Measurements from ENCODE around the gene ZNF865.

ZNF865 gene

GRCh38 chr19:55643887-55644176 lies 38.4 kb downstream of the ZNF865 start:
- DNase-seq = peak in 5 of 56 donors; percentile 44 to 59 (median 54)

DNA sequence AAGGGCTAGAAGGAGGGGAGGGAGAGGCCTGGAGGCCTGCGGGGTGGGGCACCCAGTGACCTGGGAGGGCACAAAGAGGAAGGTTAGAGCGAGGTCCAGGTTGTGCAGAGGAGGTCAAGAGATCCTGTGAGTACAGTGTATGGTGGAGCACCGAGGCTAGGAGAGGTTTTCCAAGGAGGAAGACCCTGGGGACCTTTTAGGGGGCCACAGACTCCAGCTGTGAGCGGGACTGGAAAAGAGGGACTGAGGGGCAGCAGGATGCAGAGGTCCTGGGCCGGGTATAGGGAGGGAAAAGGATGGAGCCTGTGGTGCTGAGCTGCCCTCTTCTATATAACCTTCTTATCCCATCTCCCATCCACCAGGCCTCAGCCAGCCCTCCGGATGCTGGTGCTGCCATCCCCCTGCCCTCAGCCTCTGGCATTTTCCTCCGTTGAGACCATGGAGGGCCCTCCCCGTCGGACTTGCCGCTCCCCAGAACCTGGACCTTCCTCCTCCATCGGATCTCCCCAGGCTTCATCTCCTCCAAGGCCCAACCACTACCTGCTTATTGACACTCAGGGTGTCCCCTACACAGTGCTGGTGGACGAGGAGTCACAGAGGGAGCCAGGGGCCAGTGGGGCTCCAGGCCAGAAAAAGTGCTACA lies 38.9 kb downstream of the ZNF865 start:
- no peak for DNase-seq

- no peak for DNase-seq
Observed at GRCh38 chr19:55644842-55645511, 39.5 kb downstream of the ZNF865 start.

DNA sequence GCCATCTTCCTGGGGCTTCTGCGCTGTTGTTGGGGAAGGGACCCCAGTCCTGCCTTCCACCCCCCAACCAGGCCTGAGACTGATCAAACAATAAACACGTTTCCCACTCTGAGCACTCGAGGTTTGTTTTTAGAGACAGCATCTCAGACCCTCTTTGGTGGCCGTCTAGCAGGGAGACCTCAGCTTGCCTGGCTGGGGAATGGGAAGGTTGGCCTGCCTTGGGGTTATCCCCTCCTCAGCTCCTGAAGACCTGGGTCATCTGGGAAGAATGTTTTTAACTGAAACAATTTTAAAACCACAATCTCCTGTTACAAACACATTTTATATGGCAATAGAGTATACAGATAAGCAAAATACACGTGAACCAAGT lies 40.0 kb downstream of the ZNF865 start:
- DNase-seq = no peak

- no peak for DNase-seq
Observed at GRCh38 chr19:55646889-55647731, 41.7 kb downstream of the ZNF865 start.

GRCh38 chr19:55647732-55648584 lies 42.5 kb downstream of the ZNF865 start, which contains the start of gene CCDC106:
TSS of gene CCDC106 (plus strand) at chr19:55648212. CDS start at chr19:55649047, 835 bp downstream.
- DNase-seq = peak in 54 of 56 donors; percentile 33 to 87 (median 71)

- DNase-seq = peak in 1 of 56 donors; percentile 41
Observed at GRCh38 chr19:55648585-55649267, 43.3 kb downstream of the ZNF865 start.

DNA sequence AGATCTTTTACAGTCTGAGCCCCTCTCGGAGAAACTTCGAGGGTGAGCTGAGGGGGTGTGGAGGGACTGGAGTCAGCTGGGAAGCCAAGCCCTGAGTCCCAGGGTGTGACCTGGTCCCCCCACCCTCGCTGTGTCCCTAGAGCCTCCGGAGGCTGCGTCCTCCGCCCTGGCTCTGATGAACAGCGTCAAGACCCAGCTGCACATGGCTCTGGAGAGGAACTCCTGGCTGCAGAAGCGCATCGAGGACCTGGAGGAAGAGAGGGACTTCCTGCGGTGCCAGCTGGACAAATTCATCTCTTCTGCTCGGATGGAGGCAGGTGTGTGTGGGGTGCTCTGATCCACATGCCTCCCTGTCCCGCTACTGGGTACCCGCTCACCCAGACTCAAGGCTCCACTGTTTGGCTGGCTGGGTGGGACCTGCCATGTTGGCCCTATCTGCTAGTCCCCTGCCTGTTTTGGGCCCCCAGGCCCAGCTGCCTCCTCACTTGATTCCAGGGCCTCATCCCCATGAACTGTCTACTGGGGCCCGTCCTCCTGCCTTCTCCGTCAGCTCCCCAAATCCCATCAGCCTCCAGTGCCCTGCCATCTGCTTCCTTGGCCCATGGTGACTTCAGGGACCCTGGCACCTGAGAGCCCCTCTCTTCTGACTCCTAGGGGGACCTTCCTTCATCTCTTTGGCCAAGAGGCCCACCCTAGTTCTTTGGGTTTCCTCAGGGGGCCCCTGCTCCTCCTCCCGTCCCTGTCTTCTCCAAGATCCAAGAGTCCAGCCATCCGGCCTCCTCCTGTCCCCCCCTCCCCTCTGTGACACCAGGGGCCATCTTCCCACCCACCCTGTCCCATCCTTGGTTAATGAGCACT lies 44.0 kb downstream of the ZNF865 start:
- DNase-seq = no peak

DNA sequence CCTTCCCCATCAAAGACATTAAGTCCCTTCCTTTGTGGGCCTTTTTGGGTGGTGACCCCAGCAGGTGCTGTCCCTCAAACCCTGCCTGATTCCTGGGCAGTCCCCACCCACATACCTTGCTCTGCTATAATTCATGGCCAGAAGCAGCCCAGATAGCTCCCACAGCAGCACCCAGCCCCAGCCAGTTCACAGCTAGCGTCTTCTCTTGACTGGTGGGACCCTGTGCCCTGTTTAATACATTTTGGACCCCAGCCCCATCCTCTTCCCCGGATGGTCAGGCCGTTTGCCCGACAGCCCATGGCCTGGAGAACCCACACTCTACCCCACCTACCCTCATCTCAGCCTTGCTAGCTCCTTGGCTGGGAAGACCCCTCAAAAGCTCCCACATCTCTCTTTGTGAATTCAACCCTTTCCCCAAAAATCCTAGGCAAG lies 44.7 kb downstream of the ZNF865 start:
- DNase-seq = no peak

GRCh38 chr19:55650602-55651230 lies 45.3 kb downstream of the ZNF865 start:
- DNase-seq = no peak

GRCh38 chr19:55651236-55651635 lies 45.8 kb downstream of the ZNF865 start:
- DNase-seq = no peak

- DNase-seq = no peak
Observed at GRCh38 chr19:55652311-55653128, 47.1 kb downstream of the ZNF865 start.

- DNase-seq = peak; percentile 71 to 100 (median 96)
Observed at GRCh38 chr19:55653651-55654322, 48.3 kb downstream of the ZNF865 start.

GRCh38 chr19:55654323-55654867 lies 48.9 kb downstream of the ZNF865 start:
- peak; percentile 69 to 100 (median 97) for DNase-seq

DNA sequence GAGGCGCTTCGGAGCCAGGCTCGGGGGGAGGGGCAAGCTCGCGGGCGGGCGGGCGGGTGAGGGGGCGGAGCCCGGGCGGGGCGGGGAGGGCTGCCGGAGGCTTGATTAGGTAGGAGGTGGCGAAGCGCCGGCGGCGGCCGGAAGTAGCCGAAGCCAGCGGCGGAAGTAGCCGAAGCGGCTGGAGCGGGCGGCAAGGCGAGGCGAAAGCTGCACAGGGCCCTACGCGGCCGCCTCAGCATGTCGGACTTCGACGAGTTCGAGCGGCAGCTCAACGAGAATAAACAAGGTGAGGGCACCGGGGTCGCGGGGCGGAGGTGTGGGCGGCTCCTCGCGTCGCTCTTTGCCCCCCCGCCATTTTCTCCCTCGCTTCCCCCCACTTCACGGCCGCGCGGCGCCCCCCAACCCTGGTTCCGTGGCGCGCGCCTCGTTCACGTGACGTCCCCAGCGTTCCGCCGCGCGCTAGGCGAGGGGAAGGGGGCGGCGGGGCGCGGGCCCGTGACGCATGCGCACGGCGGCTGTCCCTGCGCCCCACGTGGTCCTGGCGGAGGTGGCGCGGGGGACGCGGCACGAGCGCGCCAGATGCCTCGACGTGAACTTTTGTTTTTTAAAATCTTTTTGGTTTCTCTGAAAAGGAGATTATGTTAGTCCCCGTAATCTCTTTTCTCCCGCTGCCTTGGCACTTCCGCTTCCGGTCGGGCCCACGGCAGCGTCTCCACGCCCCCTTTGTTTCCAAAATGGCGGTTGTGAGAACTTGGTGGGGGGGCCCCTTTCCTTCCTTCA lies 49.6 kb downstream of the ZNF865 start, which contains the start of gene U2AF2:
TSS of gene U2AF2 (plus strand) at position 168 of the 780 bp plus-strand sequence. CDS start at position 238, 70 bp downstream.
- DNase-seq = peak in 55 of 56 donors; percentile 27 to 99 (median 95)

DNA sequence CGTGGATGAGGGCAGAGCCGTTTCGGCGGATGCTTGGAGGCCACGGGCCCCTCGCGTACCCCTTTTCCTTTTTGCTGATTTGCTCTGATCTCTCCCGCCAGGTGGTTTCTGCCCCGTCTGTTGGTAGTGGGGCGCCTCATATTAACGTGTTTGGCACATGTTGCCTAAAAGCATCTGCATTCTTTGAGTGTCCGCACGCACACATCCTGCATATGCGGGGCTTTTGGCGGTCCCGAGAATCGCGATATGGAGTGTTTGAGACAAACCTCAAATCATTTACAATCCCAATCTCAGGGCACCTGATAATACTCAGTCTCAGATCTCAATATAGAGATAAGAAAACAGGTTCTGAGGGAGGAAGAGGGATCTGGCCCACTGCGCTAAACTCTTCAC lies 50.2 kb downstream of the ZNF865 start:
- no peak for DNase-seq
